Fibroblast of lung (primary cell): ENCODE data around the gene CCDC174. TPM values are rescaled to one million over a fixed set of nuclear protein-coding genes. Genes with fewer than 3 reads are reported as not detected.

Experiments
- DNase-seq, 2 donors: peaks; one replicate each; pipeline versions ENCODE4 v3.0.0 to v3.0.0-alpha.2; 2010; ENCODE audit warnings: low read depth in 2 of 2
- H2AFZ ChIP-seq: 2 replicates; pipeline ENCODE4 v1.5.1; 2012; ENCODE audit warnings: low read length, control low read depth, inconsistent platforms
- H3K27ac ChIP-seq: 2 replicates; pipeline ENCODE4 v1.5.1; 2011; ENCODE audit warnings: low read length, control low read depth; ENCODE audit not compliant: insufficient read depth
- H3K27me3 ChIP-seq: 2 replicates; pipeline ENCODE4 v1.5.1; 2011; ENCODE audit warnings: mild to moderate bottlenecking, low read length; ENCODE audit not compliant: control insufficient read depth, insufficient read depth
- H3K36me3 ChIP-seq: 2 replicates; pipeline ENCODE4 v1.5.1; 2011; ENCODE audit warnings: low read length; ENCODE audit not compliant: control insufficient read depth, insufficient read depth
- H3K4me1 ChIP-seq: 2 replicates; pipeline ENCODE4 v1.5.1; 2011; ENCODE audit warnings: low read length; ENCODE audit not compliant: control insufficient read depth, insufficient read depth; ENCODE audit errors: extremely low read depth
- H3K4me2 ChIP-seq: 2 replicates; pipeline ENCODE4 v1.5.1; 2011; ENCODE audit warnings: low read length, control low read depth; ENCODE audit not compliant: insufficient read depth; ENCODE audit errors: extremely low read depth
- H3K4me3 ChIP-seq, 4 experiments: fragments of 200-600 bp in 1 of 4; sonication (generic) in 1 of 4; replicated peaks in 1 of 4; 2 replicates each; pipeline ENCODE4 v1.5.1; 2011 to 2016; ENCODE audit warnings: low read length in 4 of 4, low read depth in 3 of 4, mild to moderate bottlenecking in 3 of 4, control low read depth in 2 of 4, inconsistent platforms in 1 of 4, mixed read lengths in 1 of 4; ENCODE audit not compliant: insufficient read depth in 1 of 4; ENCODE audit errors: control extremely low read depth in 1 of 4
- H3K79me2 ChIP-seq: 2 replicates; pipeline ENCODE4 v1.5.1; 2012; ENCODE audit warnings: mild to moderate bottlenecking, low read length, inconsistent platforms; ENCODE audit not compliant: control insufficient read depth, insufficient read depth
- H3K9ac ChIP-seq: 2 replicates; pipeline ENCODE4 v1.5.1; 2011; ENCODE audit warnings: mild to moderate bottlenecking, low read length, control low read depth; ENCODE audit not compliant: insufficient read depth
- H3K9me3 ChIP-seq: 2 replicates; pipeline ENCODE4 v1.5.1; 2012; ENCODE audit warnings: low read depth, low read length; ENCODE audit not compliant: control insufficient read depth, insufficient read depth
- H4K20me1 ChIP-seq: 2 replicates; pipeline ENCODE4 v1.5.1; 2011; ENCODE audit warnings: low read length; ENCODE audit not compliant: control insufficient read depth, insufficient read depth; ENCODE audit errors: extremely low read depth
- CTCF ChIP-seq, 2 donors: IDR thresholded peaks in 1 of 2; conservative IDR thresholded peaks in 1 of 2; 1 replicate in 1 of 2; 2 replicates in 1 of 2; pipeline ENCODE4 v1.5.1; 2011 to 2012; ENCODE audit warnings: low read length in 2 of 2, control low read depth in 1 of 2, inconsistent platforms in 1 of 2, low read depth in 1 of 2, mild to moderate bottlenecking in 1 of 2
- EZH2 ChIP-seq: IDR thresholded peaks from 2 replicates; pipeline ENCODE4 v1.5.1; 2012; ENCODE audit warnings: low read length, control low read depth, mild to moderate bottlenecking; ENCODE audit errors: missing control alignments
- polyA plus RNA-seq, 2 donors: library from polyadenylated mRNA; depleted of rRNA in 1 of 2; stranded (reverse) in 1 of 2; unstranded in 1 of 2; fragments of >200 nt; gene quantifications; 2 replicates each; pipeline ENCODE4 v1.2.1, GENCODE V29; 2011 to 2012; ENCODE audit warnings: missing spikeins in 1 of 2
- total RNA-seq: library from RNA; depleted of rRNA; stranded (reverse); fragments of >200 nt; gene quantifications from 2 replicates; pipeline ENCODE4 v1.2.1, GENCODE V29; 2014

The CCDC174 gene
- total and polyA plus RNA-seq, 2 donors (not counting 1 experiment from before 2014, with no cell fraction given), result 12.7 to 14.4 TPM

- Histone ChIP-seq H2AFZ (no peak overlapping the region), H3K9me3 (no peaks in the 10 kb centered on the region)
Measured at GRCh38 chr3:14640734-14641133, 10.8 kb upstream of the CCDC174 start.

GRCh38 chr3:14641346-14641745 is 10.2 kb upstream of the CCDC174 start:
- Histone ChIP-seq H3K4me1 (no peaks in the 10 kb centered on the region), H2AFZ (no peak overlapping the region), H3K4me3 (no peak overlapping the region), H3K4me2 (no peak overlapping the region), H3K9ac (no peak overlapping the region), H3K9me3 (no peaks in the 10 kb centered on the region), H4K20me1 (no peaks in the 10 kb centered on the region), H3K79me2 (no peaks in the 10 kb centered on the region), H3K27me3 (peaks cover 2% of the 10 kb centered on the region), H3K27ac (no peak overlapping the region), H3K36me3 (no peaks in the 10 kb centered on the region)
- no peak for DNase-seq
- TF ChIP-seq CTCF (conservative IDR thresholded peaks at IDR 0.05 in 1 of 2, IDR thresholded peaks at IDR 0.05 in 1 of 2; ENCODE audit: low read depth in 1 of 2, low read length in 2 of 2) (no peak), EZH2 (no peak)

More at GRCh38 chr3:14640734-14641133, 10.8 kb upstream of the CCDC174 start:
- no peak overlapping the region for H3K27ac ChIP-seq
- H3K36me3 ChIP-seq, result no peaks in the 10 kb centered on the region
- H4K20me1 ChIP-seq, result no peaks in the 10 kb centered on the region
- TF ChIP-seq EZH2 (no peak), CTCF (conservative IDR thresholded peaks at IDR 0.05 in 1 of 2, IDR thresholded peaks at IDR 0.05 in 1 of 2; ENCODE audit: low read depth in 1 of 2, low read length in 2 of 2) (no peak)
- no peak overlapping the region for H3K9ac ChIP-seq
- H3K79me2 ChIP-seq, result no peaks in the 10 kb centered on the region
- H3K4me1 ChIP-seq, result no peaks in the 10 kb centered on the region
- H3K4me2 ChIP-seq, result no peak overlapping the region
- peaks cover 2% of the 10 kb centered on the region for H3K27me3 ChIP-seq
- no peak for DNase-seq
- no peak overlapping the region for H3K4me3 ChIP-seq

- H3K79me2 ChIP-seq, result no peaks in the 10 kb centered on the region
- TF ChIP-seq CTCF (conservative IDR thresholded peaks at IDR 0.05 in 1 of 2, IDR thresholded peaks at IDR 0.05 in 1 of 2; ENCODE audit: low read depth in 1 of 2, low read length in 2 of 2) (no peak), EZH2 (no peak)
- H3K9me3 ChIP-seq, result no peaks in the 10 kb centered on the region
- H2AFZ ChIP-seq, result no peak overlapping the region
- H3K4me2 ChIP-seq, result no peak overlapping the region
- H3K27me3 ChIP-seq, result peaks cover 2% of the 10 kb centered on the region
- DNase-seq, result no peak
- no peak overlapping the region for H3K9ac ChIP-seq
- H3K4me3 ChIP-seq, result no peak overlapping the region
- H4K20me1 ChIP-seq, result no peaks in the 10 kb centered on the region
- no peak overlapping the region for H3K27ac ChIP-seq
- H3K4me1 ChIP-seq, result no peaks in the 10 kb centered on the region
- H3K36me3 ChIP-seq, result no peaks in the 10 kb centered on the region
Measured at GRCh38 chr3:14645453-14645852, 6.1 kb upstream of the CCDC174 start.
